Tibial nerve (tissue), 3 donors: Measurements from ENCODE around the gene FMO3.

Experiments used
- POLR2A ChIP-seq, 2 donors: fragments of 450-650 bp; IDR thresholded peaks; one replicate each; pipeline ENCODE4 v1.6.1; 2017; ENCODE audit warnings: antibody characterized with exemption in 2 of 2, mild to moderate bottlenecking in 2 of 2, moderate library complexity in 2 of 2
- TF ChIP-seq, protein P1 (sequence below), 5 experiments: fragments of 200-600 bp in 3 of 5; fragments of 450-650 bp in 2 of 5; sonication (generic) in 3 of 5; IDR thresholded peaks; one replicate each; pipeline ENCODE4 v1.5.1; 2016 to 2019; ENCODE audit warnings: antibody characterized with exemption in 5 of 5, mild to moderate bottlenecking in 3 of 5, moderate library complexity in 2 of 5

DNA sequence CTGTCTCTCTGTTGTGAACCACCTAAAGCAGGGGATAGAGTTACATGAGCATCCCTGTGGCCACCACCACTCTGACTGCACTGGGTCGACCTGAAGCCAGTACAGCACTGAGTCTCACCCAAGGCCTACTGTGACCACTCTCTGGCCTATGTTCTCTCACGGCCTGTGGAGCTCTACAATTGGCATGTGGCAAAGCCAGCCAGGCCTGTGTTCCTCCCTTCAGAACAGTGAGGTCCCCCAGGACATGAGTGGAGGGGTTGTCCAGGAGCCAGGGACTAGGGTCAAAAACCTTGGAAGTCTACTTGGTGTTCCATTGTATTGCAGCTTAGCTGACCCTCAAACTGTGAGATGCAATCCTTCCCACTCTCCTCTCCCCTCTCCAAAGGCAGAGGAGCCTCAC is 42.7 kb upstream of the FMO3 start:
- TF ChIP-seq, protein P1, sequence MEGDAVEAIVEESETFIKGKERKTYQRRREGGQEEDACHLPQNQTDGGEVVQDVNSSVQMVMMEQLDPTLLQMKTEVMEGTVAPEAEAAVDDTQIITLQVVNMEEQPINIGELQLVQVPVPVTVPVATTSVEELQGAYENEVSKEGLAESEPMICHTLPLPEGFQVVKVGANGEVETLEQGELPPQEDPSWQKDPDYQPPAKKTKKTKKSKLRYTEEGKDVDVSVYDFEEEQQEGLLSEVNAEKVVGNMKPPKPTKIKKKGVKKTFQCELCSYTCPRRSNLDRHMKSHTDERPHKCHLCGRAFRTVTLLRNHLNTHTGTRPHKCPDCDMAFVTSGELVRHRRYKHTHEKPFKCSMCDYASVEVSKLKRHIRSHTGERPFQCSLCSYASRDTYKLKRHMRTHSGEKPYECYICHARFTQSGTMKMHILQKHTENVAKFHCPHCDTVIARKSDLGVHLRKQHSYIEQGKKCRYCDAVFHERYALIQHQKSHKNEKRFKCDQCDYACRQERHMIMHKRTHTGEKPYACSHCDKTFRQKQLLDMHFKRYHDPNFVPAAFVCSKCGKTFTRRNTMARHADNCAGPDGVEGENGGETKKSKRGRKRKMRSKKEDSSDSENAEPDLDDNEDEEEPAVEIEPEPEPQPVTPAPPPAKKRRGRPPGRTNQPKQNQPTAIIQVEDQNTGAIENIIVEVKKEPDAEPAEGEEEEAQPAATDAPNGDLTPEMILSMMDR (IDR thresholded peaks at IDR 0.05) = no peak
- TF ChIP-seq POLR2A (IDR thresholded peaks at IDR 0.05) = no peak
